Caco-2 (cell line): ENCODE data around the gene ZNF559. TPM values are rescaled to one million over a fixed set of nuclear protein-coding genes. Genes with fewer than 3 reads are reported as not detected.

Experiments
- BruUV-seq: library from RNA; stranded (reverse); fragments of 400-500 nt; replicated peaks from 2 replicates; lab custom pipeline; 2021; lab: Mats Ljungman, UMichigan
- CTCF ChIA-PET: fragments of 300-600 bp; sonication (Branson Sonifier 250); formaldehyde crosslinking; loops from one replicate; lab custom pipeline; 2022; ENCODE audit warnings: antibody characterized with exemption; lab: Charles Lee
- POLR2A ChIA-PET: fragments of 300-600 bp; sonication (Branson Sonifier 250); formaldehyde crosslinking; loops from one replicate; lab custom pipeline; 2022; ENCODE audit warnings: antibody characterized with exemption; lab: Charles Lee
- DNase-seq, 2 experiments: peaks; one replicate each; pipeline versions ENCODE4 v3.0.0 to v3.0.0-alpha.2; 2020 to 2022
- H3K27me3 ChIP-seq: replicated peaks from 2 replicates; pipeline ENCODE4 v1.6.0; 2011; ENCODE audit warnings: low read length; ENCODE audit not compliant: control insufficient read depth, insufficient read depth
- H3K36me3 ChIP-seq: 2 replicates; pipeline ENCODE4 v1.5.1; 2011; ENCODE audit warnings: low read length; ENCODE audit not compliant: control insufficient read depth, insufficient read depth
- H3K4me1 ChIP-seq: fragments of 250-450 bp; sonication (Bioruptor Pico); 2 replicates; pipeline ENCODE4 v1.5.1; 2020; ENCODE audit warnings: mild to moderate bottlenecking
- H3K4me3 ChIP-seq: 2 replicates; pipeline ENCODE4 v1.5.1; 2011; ENCODE audit warnings: low read depth, mild to moderate bottlenecking, control low read depth, low read length
- H3K9me3 ChIP-seq: fragments of 250-450 bp; sonication (Bioruptor Pico); 2 replicates; pipeline ENCODE4 v1.5.1; 2020; ENCODE audit warnings: mild to moderate bottlenecking, moderate library complexity
- H3K27ac Mint-ChIP-seq: one replicate; pipeline ENCODE4 v1.8.0; 2022; ENCODE audit warnings: mixed read lengths; ENCODE audit not compliant: unreplicated experiment
- H3K27me3 Mint-ChIP-seq: one replicate; pipeline ENCODE4 v1.8.0; 2022; ENCODE audit warnings: mixed read lengths; ENCODE audit not compliant: insufficient read depth, unreplicated experiment
- H3K36me3 Mint-ChIP-seq: one replicate; pipeline ENCODE4 v1.8.0; 2022; ENCODE audit warnings: mild to moderate bottlenecking, mixed read lengths; ENCODE audit not compliant: insufficient read depth, unreplicated experiment
- H3K4me1 Mint-ChIP-seq: one replicate; pipeline ENCODE4 v1.8.0; 2022; ENCODE audit warnings: low read depth, mixed read lengths; ENCODE audit not compliant: unreplicated experiment
- H3K4me3 Mint-ChIP-seq: one replicate; pipeline ENCODE4 v1.8.0; 2022; ENCODE audit warnings: mild to moderate bottlenecking, moderate library complexity, mixed read lengths; ENCODE audit not compliant: unreplicated experiment
- H3K9me3 Mint-ChIP-seq: one replicate; pipeline ENCODE4 v1.8.0; 2022; ENCODE audit warnings: mixed read lengths; ENCODE audit not compliant: unreplicated experiment
- CTCF ChIP-seq, 2 experiments: fragments of 200-600 bp in 1 of 2; IDR thresholded peaks; 1 replicate in 1 of 2; 2 replicates in 1 of 2; pipeline versions ENCODE4 v1.5.1 to v1.8.0; 2011 to 2022; ENCODE audit warnings: antibody characterized with exemption in 1 of 2, control low read depth in 1 of 2, inconsistent platforms in 1 of 2, low read depth in 1 of 2, low read length in 1 of 2, mild to moderate bottlenecking in 1 of 2, moderate library complexity in 1 of 2; ENCODE audit not compliant: insufficient read depth in 1 of 2, severe bottlenecking in 1 of 2, unreplicated experiment in 1 of 2
- intact Hi-C: fragments of 100-400 bp; cut with micrococcal nuclease; formaldehyde crosslinking; loops from one replicate; pipeline ENCODE4 v1.10.0; 2022; ENCODE audit not compliant: unreplicated experiment
- total RNA-seq: library from RNA; stranded (reverse); gene quantifications from 2 replicates; pipeline ENCODE4 v1.2.3, GENCODE V29; 2022

Gene ZNF559
- total RNA-seq, 1 experiment from 2014 or later: 5.4 TPM

DNA sequence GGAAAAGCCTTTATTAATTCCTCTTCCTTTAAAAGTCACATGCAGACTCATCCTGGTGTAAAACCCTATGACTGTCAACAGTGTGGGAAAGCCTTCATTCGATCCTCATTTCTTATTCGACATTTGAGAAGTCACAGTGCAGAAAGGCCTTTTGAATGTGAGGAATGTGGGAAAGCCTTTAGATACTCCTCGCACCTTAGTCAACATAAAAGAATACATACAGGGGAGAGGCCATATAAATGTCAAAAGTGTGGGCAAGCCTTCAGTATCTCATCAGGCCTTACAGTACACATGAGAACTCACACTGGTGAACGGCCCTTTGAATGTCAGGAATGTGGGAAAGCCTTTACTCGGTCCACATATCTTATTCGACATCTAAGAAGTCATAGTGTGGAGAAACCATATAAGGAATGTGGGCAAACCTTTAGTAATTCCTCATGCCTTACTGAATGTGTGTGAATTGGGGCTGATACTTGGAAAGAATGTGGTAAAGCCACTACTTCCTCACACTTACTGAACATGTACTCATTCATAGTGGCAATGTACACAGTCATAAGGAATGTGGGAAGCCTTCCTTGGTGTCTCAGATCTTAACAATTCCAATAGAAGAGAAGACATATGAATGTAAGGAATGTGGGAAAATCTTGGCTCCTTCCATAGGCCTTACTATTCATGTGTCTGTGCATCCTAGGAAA, 18.8 kb downstream of the ZNF559 start:
- no peak for DNase-seq
- no peak overlapping the region for H3K4me3 Mint-ChIP-seq
- Histone ChIP-seq H3K9me3 (peaks cover 23% of the 10 kb centered on the region), H3K4me3 (no peak overlapping the region), H3K27me3 (no peaks in the 10 kb centered on the region), H3K36me3 (no peaks in the 10 kb centered on the region), H3K4me1 (no peaks in the 10 kb centered on the region)
- no peak overlapping the region for H3K27ac Mint-ChIP-seq
- ChIA-PET POLR2A (no interaction called here), CTCF (no interaction called here)
- peaks cover 12% of the 10 kb centered on the region for H3K36me3 Mint-ChIP-seq
- H3K4me1 Mint-ChIP-seq: no peaks in the 10 kb centered on the region
- no TSS peak for BruUV-seq
- H3K9me3 Mint-ChIP-seq: peaks cover 32% of the 10 kb centered on the region
- no peak for TF ChIP-seq CTCF (IDR thresholded peaks at IDR 0.05; ENCODE audit: insufficient read depth in 1 of 2, low read depth in 1 of 2, low read length in 1 of 2, severe bottlenecking in 1 of 2, unreplicated experiment in 1 of 2)
- no peaks in the 10 kb centered on the region for H3K27me3 Mint-ChIP-seq
- intact Hi-C loops: no loop called here

DNA sequence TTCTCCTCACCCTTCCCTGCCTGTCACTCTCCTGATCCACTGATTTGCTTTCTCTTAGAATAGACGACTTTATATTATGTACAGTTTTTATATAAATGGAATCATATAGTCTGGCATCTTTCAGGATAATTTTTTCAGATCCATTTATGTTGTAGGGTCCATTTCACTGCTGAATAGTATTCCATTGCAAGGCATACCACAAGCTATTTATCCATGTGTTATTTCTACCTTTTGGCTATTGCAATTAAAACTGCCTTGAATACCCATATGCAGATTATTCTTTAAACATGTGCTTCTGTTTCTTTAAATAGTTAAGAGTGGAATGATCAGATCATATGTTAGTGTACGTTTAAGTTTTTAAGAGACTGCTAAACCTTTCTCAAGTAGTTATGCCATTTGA, 21.0 kb downstream of the ZNF559 start:
- no peak overlapping the region for H3K27ac Mint-ChIP-seq

DNA sequence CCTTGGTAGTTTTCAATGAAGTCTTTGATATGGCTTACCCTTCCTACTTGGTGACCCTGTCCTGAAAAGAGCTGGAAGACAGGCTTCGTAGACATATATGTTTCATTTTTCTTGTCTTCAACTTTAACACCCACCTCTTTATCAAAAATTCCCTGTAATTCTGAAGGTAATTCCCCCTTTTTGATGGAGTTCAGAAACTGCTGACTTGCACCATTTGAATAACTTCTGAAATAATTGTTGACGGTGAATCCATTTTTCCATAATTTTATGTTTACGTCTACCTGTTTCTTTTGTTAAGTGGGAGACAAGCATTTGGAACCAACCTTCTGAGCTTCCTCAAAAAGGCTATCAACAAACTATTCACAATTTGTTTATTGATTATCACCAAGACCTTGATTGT, 24.3 kb downstream of the ZNF559 start:
- POLR2A ChIA-PET: no interaction called here

More for the DNA sequence above, 21.0 kb downstream of the ZNF559 start:
- ChIA-PET POLR2A (no interaction called here), CTCF (no interaction called here)
- DNase-seq: no peak
- H3K36me3 ChIP-seq: no peaks in the 10 kb centered on the region
- Mint-ChIP-seq H3K9me3 (peaks cover 36% of the 10 kb centered on the region), H3K27me3 (no peaks in the 10 kb centered on the region), H3K4me3 (no peak overlapping the region), H3K36me3 (peaks cover 12% of the 10 kb centered on the region), H3K4me1 (no peaks in the 10 kb centered on the region)
- peaks cover 23% of the 10 kb centered on the region for H3K9me3 ChIP-seq
- H3K4me3 ChIP-seq: no peak overlapping the region
- H3K27me3 ChIP-seq: no peaks in the 10 kb centered on the region
- H3K4me1 ChIP-seq: no peaks in the 10 kb centered on the region
- no peak for TF ChIP-seq CTCF (IDR thresholded peaks at IDR 0.05; ENCODE audit: insufficient read depth in 1 of 2, low read depth in 1 of 2, low read length in 1 of 2, severe bottlenecking in 1 of 2, unreplicated experiment in 1 of 2)
- intact Hi-C loops: no loop called here
- BruUV-seq: no TSS peak

More for the DNA sequence above, 24.3 kb downstream of the ZNF559 start:
- no peaks in the 10 kb centered on the region for H3K4me1 ChIP-seq
- no peak for DNase-seq
- Mint-ChIP-seq H3K4me1 (no peaks in the 10 kb centered on the region), H3K4me3 (no peak overlapping the region), H3K27ac (no peak overlapping the region), H3K36me3 (peaks cover 5% of the 10 kb centered on the region), H3K9me3 (peaks cover 31% of the 10 kb centered on the region), H3K27me3 (no peaks in the 10 kb centered on the region)
- BruUV-seq: no TSS peak
- H3K9me3 ChIP-seq: peaks cover 6% of the 10 kb centered on the region; the same call in 1 of the 2 replicates
- no peak overlapping the region for H3K4me3 ChIP-seq
- intact Hi-C loops: no loop called here
- TF ChIP-seq CTCF (IDR thresholded peaks at IDR 0.05; ENCODE audit: insufficient read depth in 1 of 2, low read depth in 1 of 2, low read length in 1 of 2, severe bottlenecking in 1 of 2, unreplicated experiment in 1 of 2): no peak
- no peaks in the 10 kb centered on the region for H3K27me3 ChIP-seq
- CTCF ChIA-PET: no interaction called here
- no peaks in the 10 kb centered on the region for H3K36me3 ChIP-seq
